VCaP (cell line): ENCODE results near the gene GDPD3.

ENCODE experiments used
- H3K27ac ChIP-seq: fragments of 450-650 bp; 2 replicates; pipeline ENCODE4 v1.5.1; 2017
- TF ChIP-seq, protein P1 (sequence below): fragments of 450-650 bp; conservative IDR thresholded peaks from 2 replicates; pipeline ENCODE4 v1.5.1; 2017; ENCODE audit warnings: mild to moderate bottlenecking, moderate library complexity

The GDPD3 gene

DNA sequence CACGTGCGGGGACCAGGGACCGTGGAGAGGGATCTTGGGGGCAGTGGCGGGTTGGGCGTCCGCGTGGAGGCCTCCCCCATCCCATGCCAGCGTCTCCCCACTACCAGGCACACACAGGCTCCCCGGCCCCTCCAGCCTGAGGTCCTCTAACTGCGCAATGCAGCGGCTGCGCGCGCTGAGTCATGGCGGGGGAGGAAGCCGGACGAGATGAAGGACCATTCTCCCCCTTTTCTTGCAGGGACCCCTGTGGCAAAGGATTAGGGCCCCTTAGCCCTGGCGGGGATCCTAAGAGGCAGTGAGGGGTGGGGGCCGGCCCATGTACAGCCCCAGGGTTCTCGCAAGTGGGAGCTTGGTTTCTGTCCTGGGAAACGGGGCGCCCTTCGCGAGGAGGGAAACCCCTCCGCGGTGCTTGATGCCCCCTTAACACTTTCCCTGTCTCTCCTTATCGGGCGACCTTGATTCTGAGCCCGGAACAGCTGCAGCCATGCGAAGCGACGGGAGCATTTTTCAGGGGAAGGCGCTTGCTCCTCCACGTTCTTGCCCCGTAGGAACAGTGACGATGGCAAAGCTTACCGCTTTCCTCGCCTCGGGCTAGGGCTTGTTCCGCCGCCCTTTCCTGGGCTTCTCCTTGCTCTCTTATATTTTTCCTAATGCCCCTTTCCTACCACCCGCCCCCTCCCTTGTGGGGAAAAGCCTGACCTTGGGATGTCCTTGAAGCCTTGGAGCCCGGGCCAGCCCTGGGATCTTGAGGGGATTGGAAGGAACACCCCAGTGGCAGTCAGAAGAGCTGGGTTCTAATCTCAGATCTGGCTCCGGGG, 47.2 kb downstream of the GDPD3 start:
- TF ChIP-seq, protein P1, sequence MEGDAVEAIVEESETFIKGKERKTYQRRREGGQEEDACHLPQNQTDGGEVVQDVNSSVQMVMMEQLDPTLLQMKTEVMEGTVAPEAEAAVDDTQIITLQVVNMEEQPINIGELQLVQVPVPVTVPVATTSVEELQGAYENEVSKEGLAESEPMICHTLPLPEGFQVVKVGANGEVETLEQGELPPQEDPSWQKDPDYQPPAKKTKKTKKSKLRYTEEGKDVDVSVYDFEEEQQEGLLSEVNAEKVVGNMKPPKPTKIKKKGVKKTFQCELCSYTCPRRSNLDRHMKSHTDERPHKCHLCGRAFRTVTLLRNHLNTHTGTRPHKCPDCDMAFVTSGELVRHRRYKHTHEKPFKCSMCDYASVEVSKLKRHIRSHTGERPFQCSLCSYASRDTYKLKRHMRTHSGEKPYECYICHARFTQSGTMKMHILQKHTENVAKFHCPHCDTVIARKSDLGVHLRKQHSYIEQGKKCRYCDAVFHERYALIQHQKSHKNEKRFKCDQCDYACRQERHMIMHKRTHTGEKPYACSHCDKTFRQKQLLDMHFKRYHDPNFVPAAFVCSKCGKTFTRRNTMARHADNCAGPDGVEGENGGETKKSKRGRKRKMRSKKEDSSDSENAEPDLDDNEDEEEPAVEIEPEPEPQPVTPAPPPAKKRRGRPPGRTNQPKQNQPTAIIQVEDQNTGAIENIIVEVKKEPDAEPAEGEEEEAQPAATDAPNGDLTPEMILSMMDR, result no peak
- H3K27ac ChIP-seq, result peak overlapping the region; percentile 93

DNA sequence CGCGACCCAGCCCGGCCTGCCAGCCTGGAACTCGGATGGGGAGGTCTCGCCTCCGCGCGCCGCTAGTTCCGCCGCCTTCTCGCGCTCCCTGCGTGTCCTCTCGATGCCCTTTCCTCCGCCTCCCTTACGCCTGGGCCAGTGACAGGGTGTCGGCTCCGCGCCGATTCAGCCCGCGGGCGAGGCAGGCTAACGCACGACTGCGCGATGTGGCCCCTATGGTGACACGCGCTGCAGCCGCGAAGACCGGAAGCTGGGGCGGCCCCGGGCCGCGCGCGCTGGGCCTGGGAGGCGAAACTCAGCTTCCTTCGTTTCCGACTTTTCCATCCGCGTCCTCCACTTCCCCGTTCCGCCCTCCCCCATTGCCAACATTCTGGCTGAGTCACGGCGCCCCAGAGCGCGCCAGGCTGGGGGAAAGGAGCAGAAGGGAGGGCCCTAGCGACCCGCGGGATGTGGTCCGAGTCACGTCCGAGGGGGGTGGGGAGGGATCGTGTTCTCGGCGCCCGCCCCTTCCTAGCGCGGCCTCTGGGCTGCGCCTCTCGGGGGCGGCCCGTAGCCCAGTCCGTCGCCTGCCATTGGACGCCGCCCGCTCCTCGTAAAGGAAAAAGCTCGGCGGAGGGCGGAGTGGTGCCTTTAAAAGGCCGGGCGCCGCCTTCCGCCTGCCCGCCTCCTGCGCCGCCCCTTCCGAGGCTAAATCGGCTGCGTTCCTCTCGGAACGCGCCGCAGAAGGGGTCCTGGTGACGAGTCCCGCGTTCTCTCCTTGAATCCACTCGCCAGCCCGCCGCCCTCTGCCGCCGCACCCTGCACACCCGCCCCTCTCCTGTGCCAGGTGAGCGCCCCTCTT, 48.0 kb downstream of the GDPD3 start, which contains the start of gene ALDOA:
Gene ALDOA, plus strand, starts transcription at position 659 of the 841 bp plus-strand sequence. CDS start 1,138 bp downstream, outside the sequence.
- TF ChIP-seq, protein P1, result no peak
- peak within 1 kb of the TSS; percentile 93 for H3K27ac ChIP-seq

DNA sequence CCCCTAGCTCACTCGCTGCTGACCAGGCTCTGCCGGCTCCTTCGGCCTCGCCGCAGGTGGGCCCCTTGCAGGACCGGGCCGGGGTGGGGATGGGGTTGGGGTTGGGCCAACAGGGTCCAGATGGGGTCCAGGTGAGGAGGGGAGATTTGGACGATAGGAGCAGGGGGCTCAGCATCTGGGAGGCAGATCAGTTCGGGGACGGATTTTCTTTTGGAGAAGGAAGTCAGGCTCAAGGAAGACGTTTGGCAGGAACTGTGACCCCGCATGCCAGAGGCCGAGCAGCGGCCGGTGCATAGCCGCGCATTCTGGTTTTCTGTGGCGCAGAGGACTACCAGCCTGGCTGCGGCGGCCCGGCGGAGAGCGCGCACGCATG, 48.6 kb downstream of the GDPD3 start:
- TF ChIP-seq, protein P1, result no peak
- peak overlapping the region; percentile 93 for H3K27ac ChIP-seq

DNA sequence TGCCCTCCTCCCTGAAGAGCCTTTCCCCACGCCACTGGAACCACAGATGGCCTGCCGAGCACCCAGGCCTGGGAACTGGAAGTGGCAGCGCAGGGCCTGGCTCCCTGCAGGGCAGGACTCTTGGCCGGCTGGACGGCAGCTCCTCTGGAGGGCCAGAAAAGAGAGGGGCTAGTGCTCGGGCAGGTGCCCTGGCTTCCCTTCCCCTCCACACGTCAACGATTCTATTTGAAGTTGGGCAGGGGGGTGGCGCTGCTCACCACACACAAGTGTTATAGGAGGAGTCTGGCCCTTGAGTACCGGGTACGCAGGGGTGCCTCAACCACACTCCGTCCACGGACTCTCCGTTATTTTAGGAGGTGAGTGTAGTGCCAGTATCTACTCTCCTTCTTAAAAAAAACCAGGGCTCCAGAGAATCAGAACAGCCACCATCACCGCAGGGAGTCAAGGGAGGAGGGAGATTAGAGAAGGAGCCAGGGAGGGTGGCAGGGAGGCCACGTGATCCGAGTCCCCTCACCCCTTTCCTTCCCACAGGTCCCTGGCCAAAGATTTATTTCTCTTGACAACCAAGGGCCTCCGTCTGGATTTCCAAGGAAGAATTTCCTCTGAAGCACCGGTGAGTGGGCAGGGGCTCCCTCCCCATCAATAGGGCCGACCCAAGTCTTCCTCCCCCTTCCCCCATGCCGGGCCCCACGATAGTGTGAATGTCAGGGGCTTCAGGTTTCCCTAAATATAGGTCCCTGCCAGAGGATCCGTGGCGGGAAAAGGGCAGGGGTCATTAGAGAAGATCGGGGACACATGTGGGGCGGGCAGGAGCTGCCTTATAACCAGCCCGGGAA, 49.2 kb downstream of the GDPD3 start:
- TF ChIP-seq, protein P1, result peak; percentile 15; the same call in 1 of the 2 replicates
- peak overlapping the region; percentile 93 for H3K27ac ChIP-seq

DNA sequence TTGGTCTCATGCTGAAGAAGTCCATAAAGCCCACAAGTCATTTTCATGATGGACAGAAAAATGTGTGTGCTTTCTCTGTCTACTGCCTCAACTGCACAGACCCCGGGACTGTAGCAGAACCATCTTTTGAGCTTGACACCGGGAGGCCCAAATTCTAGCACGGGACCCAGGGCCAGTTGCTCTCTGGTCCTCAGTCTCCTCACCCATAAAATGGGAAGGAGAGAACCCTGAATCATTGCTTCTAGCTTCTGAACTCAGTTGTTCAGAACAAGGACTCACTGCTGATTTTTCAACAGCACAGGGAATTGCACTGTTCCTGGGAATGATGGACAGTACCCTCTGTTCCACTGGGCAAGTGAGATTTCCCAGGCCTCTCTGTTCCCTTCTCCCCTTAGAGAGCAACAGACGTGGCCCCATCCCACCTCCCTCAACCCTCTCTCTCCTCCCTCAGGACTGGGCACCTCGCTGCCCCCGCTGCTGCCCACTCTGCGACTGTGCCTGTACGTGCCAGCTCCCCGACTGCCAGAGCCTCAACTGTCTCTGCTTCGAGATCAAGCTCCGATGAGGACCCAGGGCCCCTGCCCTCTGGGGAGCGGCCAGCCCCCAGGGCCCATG, 50.0 kb downstream of the GDPD3 start:
- H3K27ac ChIP-seq, result peak overlapping the region; percentile 93
- TF ChIP-seq, protein P1, result no peak

DNA sequence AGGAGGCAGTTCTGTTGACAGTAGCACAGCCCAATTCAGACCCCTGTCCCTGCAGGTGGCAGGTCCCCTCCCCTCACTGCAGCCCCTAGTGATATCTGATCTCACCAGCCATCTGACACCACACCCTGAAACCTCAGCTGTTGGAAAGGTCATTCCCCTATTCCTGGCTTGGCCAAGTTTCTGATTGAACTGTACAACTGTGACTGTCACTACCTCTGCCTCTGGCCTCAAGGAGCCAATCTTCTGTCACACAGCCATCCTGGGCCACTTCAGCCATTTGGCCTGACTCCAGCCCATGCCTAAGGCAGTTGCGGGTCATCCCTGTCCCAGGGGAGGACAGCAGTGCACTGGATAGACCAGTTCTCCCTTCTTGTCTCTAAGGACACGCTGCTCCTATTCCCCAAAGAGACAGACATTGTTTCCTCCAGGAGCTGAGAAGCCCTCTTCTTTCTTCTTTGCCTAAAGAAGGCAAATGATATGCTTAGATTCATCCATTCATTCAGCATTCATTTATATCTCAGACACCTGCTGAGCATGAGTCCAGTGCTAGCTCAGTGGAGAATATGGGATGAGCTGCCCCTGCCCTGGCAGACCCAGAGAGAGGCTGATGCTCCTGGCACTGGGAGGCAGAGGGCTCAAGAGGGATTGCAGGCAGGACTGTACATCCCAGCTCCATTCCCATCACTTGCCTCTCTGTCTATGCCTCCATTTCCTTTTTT, 52.3 kb downstream of the GDPD3 start:
- peak overlapping the region; percentile 93 for H3K27ac ChIP-seq
- TF ChIP-seq, protein P1, result no peak
